Chondrocyte (in vitro differentiated cells): Measurements from ENCODE around the gene PSMB11. TPM values are rescaled to one million over a fixed set of nuclear protein-coding genes. Genes with fewer than 3 reads are reported as not detected.

ENCODE experiments used
- DNase-seq: peaks from one replicate; pipeline ENCODE4 v3.0.0; 2021; ENCODE audit warnings: mixed read lengths, low spot score
- H3K27ac Mint-ChIP-seq: one replicate; pipeline ENCODE4 v1.8.0; 2021; ENCODE audit warnings: mild to moderate bottlenecking, moderate library complexity, mixed read lengths; ENCODE audit not compliant: unreplicated experiment
- H3K27me3 Mint-ChIP-seq: 2 replicates; pipeline ENCODE4 v1.8.0; 2021; ENCODE audit warnings: low read depth, mixed read lengths
- H3K36me3 Mint-ChIP-seq: 2 replicates; pipeline ENCODE4 v1.8.0; 2021; ENCODE audit warnings: low read depth, mixed read lengths
- H3K4me1 Mint-ChIP-seq: 2 replicates; pipeline ENCODE4 v1.8.0; 2021; ENCODE audit warnings: low read depth, mild to moderate bottlenecking, mixed read lengths
- H3K4me3 Mint-ChIP-seq: one replicate; pipeline ENCODE4 v1.8.0; 2021; ENCODE audit warnings: mild to moderate bottlenecking, moderate library complexity, mixed read lengths; ENCODE audit not compliant: unreplicated experiment
- H3K9me3 Mint-ChIP-seq: 2 replicates; pipeline ENCODE4 v1.8.0; 2021; ENCODE audit warnings: low read depth, mixed read lengths
- total RNA-seq: library from RNA; stranded (reverse); gene quantifications from 3 replicates; pipeline ENCODE4 v1.2.1, GENCODE V29; 2021
- TF ChIP-seq, protein P1 (sequence below): fragments of 200-600 bp; sonication (generic); IDR thresholded peaks from 2 replicates; pipeline ENCODE4 v1.5.0; 2021; ENCODE audit warnings: antibody characterized with exemption, mild to moderate bottlenecking, moderate library complexity

Gene PSMB11
- total RNA-seq, 1 donor from 2014 or later: not detected

DNA sequence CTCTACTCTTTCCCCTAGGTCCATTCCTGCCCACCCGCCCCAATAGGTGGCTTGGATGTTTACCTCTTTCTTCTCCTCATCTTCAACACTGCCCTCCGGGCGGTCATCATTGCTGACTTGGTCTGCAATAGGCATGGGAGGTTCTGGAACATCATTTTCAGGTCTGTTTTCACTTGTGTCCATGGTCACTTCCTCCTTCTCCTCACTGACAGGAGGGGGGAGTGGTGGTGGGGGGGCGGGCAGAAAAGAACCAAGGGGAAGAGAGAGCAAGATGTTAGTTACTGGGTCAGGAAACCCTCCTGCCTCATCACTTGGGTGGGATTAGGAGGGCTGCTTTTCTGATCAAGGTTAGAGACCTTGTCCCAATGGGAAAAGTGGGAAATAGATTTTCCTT is 27.4 kb downstream of the PSMB11 start:
- H3K4me1 Mint-ChIP-seq: peaks cover 40% of the 10 kb centered on the region
- TF ChIP-seq, protein P1, sequence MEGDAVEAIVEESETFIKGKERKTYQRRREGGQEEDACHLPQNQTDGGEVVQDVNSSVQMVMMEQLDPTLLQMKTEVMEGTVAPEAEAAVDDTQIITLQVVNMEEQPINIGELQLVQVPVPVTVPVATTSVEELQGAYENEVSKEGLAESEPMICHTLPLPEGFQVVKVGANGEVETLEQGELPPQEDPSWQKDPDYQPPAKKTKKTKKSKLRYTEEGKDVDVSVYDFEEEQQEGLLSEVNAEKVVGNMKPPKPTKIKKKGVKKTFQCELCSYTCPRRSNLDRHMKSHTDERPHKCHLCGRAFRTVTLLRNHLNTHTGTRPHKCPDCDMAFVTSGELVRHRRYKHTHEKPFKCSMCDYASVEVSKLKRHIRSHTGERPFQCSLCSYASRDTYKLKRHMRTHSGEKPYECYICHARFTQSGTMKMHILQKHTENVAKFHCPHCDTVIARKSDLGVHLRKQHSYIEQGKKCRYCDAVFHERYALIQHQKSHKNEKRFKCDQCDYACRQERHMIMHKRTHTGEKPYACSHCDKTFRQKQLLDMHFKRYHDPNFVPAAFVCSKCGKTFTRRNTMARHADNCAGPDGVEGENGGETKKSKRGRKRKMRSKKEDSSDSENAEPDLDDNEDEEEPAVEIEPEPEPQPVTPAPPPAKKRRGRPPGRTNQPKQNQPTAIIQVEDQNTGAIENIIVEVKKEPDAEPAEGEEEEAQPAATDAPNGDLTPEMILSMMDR: no peak
- H3K36me3 Mint-ChIP-seq: peaks cover 16% of the 10 kb centered on the region
- H3K4me3 Mint-ChIP-seq: no peak overlapping the region
- peak overlapping the region; percentile 36 for H3K27ac Mint-ChIP-seq
- H3K27me3 Mint-ChIP-seq: no peaks in the 10 kb centered on the region
- no peak for DNase-seq
- no peaks in the 10 kb centered on the region for H3K9me3 Mint-ChIP-seq

- Mint-ChIP-seq H3K27ac (peak overlapping the region; percentile 95), H3K9me3 (no peaks in the 10 kb centered on the region), H3K4me1 (peaks cover 40% of the 10 kb centered on the region), H3K27me3 (no peaks in the 10 kb centered on the region), H3K36me3 (peaks cover 18% of the 10 kb centered on the region), H3K4me3 (peak overlapping the region; percentile 86)
- TF ChIP-seq, protein P1: no peak
- DNase-seq: no peak
Observed at GRCh38 chr14:23070262-23071129, 28.5 kb downstream of the PSMB11 start.

GRCh38 chr14:23071244-23071920 is 29.4 kb downstream of the PSMB11 start:
- H3K4me1 Mint-ChIP-seq: peaks cover 35% of the 10 kb centered on the region
- no peaks in the 10 kb centered on the region for H3K9me3 Mint-ChIP-seq
- no peaks in the 10 kb centered on the region for H3K27me3 Mint-ChIP-seq
- TF ChIP-seq, protein P1: no peak
- H3K27ac Mint-ChIP-seq: peak overlapping the region; percentile 95
- H3K36me3 Mint-ChIP-seq: peaks cover 13% of the 10 kb centered on the region
- DNase-seq: no peak
- peak overlapping the region; percentile 86 for H3K4me3 Mint-ChIP-seq

- peaks cover 12% of the 10 kb centered on the region for H3K36me3 Mint-ChIP-seq
- H3K9me3 Mint-ChIP-seq: no peaks in the 10 kb centered on the region
- no peaks in the 10 kb centered on the region for H3K27me3 Mint-ChIP-seq
- no peak for DNase-seq
- TF ChIP-seq, protein P1: no peak
- peaks cover 35% of the 10 kb centered on the region for H3K4me1 Mint-ChIP-seq
- peak overlapping the region; percentile 86 for H3K4me3 Mint-ChIP-seq
- H3K27ac Mint-ChIP-seq: peak overlapping the region; percentile 95
Observed at GRCh38 chr14:23071921-23072539, 30.0 kb downstream of the PSMB11 start.

DNA sequence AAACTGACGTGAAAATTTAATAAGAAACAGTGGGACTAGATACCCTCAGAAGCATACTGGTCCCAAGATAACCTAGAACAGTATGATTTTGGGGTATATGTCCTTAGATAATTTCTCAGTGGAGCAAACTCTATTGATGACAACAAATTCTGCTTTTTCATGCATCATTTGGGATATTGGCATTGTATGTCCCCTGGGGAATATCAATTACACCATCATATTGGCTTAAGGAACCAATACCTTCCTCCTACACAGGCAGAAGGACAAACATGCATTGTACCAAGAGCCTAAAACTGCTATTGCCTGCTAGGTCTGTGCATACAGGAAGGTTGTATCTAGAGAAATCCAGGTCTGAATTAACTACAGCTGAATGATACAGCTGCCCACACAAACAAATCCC is 32.9 kb downstream of the PSMB11 start:
- Mint-ChIP-seq H3K27ac (no peak overlapping the region), H3K4me3 (no peak overlapping the region), H3K36me3 (peaks cover 23% of the 10 kb centered on the region), H3K27me3 (no peaks in the 10 kb centered on the region), H3K9me3 (no peaks in the 10 kb centered on the region), H3K4me1 (peaks cover 43% of the 10 kb centered on the region)
- TF ChIP-seq, protein P1: no peak
- DNase-seq: no peak
